Measurements from ENCODE around the gene ASB15. TPM values are rescaled to one million over a fixed set of nuclear protein-coding genes. Genes with fewer than 3 reads are reported as not detected.

ASB15 gene
- polyA plus RNA-seq, 3 donors: not detected

DNA sequence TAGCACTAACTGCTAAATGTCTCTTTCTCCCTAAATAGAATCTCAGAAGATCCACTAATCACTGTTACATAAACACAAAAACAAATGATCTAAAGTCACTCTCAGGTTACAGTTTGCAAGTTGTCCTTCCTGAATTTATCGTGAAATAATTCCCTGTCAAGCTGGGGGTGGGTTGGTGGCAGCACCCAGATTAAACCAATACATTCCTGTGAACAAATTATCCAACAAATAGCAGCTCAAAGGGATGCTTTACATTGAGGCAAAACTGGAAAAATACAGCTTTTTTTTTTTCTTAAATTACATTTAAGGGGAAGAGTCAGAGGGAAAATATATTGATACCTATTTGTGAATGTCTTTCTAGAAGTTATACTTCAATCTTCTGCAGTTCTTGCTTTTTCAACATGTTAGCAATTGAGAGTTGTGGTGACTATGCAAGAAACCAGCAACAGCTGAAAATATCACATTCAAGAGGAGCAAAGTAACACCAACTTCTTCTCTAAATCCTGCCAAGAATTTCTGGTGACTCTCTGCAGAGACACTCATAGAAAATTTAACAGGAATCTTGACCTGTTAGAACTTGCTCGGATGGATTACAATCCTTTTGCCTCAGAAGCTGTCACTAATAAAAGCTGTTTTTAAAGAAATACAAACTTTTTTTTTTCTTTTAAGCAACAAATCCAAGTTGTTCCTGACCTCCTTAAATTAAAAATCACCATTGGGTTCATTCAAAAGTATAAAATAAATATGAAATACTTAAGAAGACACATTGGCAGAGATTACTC lies 73.0 kb downstream of the ASB15 start:
- Histone ChIP-seq H3K9ac (ENCODE audit: insufficient read depth, low read length, poor library complexity, severe bottlenecking) (no peak overlapping the region), H3K36me3 (replicated peaks in 1 of 2; ENCODE audit: control insufficient read depth in 1 of 2, insufficient read depth in 2 of 2, low read length in 2 of 2) (no peaks in the 10 kb centered on the region), H3K27ac (ENCODE audit: low read depth in 1 of 2, low read length in 2 of 2) (no peak overlapping the region), H3K9me3 (replicated peaks in 1 of 2; ENCODE audit: control insufficient read depth in 1 of 2, insufficient read depth in 1 of 2, low read length in 2 of 2) (no peaks in the 10 kb centered on the region), H3K4me2 (replicated peaks; ENCODE audit: extremely low read depth, low read length, poor library complexity, severe bottlenecking) (no peak overlapping the region), H3K27me3 (ENCODE audit: control insufficient read depth in 2 of 2, insufficient read depth in 2 of 2, low read length in 2 of 2) (no peaks in the 10 kb centered on the region), H2AFZ (ENCODE audit: insufficient read depth, low read depth, low read length, poor library complexity, severe bottlenecking) (no peak overlapping the region), H3K4me3 (replicated peaks in 1 of 3; ENCODE audit: low read depth in 2 of 3, low read length in 3 of 3) (no peak overlapping the region), H3K79me2 (ENCODE audit: insufficient read depth, low read length) (no peaks in the 10 kb centered on the region), H4K20me1 (ENCODE audit: insufficient read depth, low read length) (no peaks in the 10 kb centered on the region), H3K4me1 (ENCODE audit: control insufficient read depth in 1 of 2, insufficient read depth in 2 of 2, low read length in 2 of 2) (no peaks in the 10 kb centered on the region)
- peaks cover 1% of the 10 kb centered on the region for H3K4me1 Mint-ChIP-seq
- peaks cover 5 to 6% of the 10 kb centered on the region in 2 donors for H3K36me3 Mint-ChIP-seq
- H3K4me3 Mint-ChIP-seq: no peak overlapping the region
- H3K27me3 Mint-ChIP-seq (ENCODE audit: low read depth in 3 of 3): peaks cover 0 to 5% (median 3%) of the 10 kb centered on the region in 3 donors
- intact Hi-C loops (cut with micrococcal nuclease): no loop called here
- TF ChIP-seq, protein P1, sequence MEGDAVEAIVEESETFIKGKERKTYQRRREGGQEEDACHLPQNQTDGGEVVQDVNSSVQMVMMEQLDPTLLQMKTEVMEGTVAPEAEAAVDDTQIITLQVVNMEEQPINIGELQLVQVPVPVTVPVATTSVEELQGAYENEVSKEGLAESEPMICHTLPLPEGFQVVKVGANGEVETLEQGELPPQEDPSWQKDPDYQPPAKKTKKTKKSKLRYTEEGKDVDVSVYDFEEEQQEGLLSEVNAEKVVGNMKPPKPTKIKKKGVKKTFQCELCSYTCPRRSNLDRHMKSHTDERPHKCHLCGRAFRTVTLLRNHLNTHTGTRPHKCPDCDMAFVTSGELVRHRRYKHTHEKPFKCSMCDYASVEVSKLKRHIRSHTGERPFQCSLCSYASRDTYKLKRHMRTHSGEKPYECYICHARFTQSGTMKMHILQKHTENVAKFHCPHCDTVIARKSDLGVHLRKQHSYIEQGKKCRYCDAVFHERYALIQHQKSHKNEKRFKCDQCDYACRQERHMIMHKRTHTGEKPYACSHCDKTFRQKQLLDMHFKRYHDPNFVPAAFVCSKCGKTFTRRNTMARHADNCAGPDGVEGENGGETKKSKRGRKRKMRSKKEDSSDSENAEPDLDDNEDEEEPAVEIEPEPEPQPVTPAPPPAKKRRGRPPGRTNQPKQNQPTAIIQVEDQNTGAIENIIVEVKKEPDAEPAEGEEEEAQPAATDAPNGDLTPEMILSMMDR (IDR thresholded peaks at IDR 0.05): no peak
- no peaks in the 10 kb centered on the region for H3K9me3 Mint-ChIP-seq
- WGBS (ENCODE audit: insufficient coverage): no CpG with 5 or more reads among the region's 2 CpGs
- H3K27ac Mint-ChIP-seq: no peak overlapping the region
- no peak for DNase-seq

- H3K27ac Mint-ChIP-seq: no peak overlapping the region
- Histone ChIP-seq H3K4me3 (replicated peaks in 1 of 3; ENCODE audit: low read depth in 2 of 3, low read length in 3 of 3) (no peak overlapping the region), H2AFZ (ENCODE audit: insufficient read depth, low read depth, low read length, poor library complexity, severe bottlenecking) (no peak overlapping the region), H3K36me3 (replicated peaks in 1 of 2; ENCODE audit: control insufficient read depth in 1 of 2, insufficient read depth in 2 of 2, low read length in 2 of 2) (no peaks in the 10 kb centered on the region), H3K79me2 (ENCODE audit: insufficient read depth, low read length) (no peaks in the 10 kb centered on the region), H3K27me3 (ENCODE audit: control insufficient read depth in 2 of 2, insufficient read depth in 2 of 2, low read length in 2 of 2) (no peaks in the 10 kb centered on the region), H3K4me1 (ENCODE audit: control insufficient read depth in 1 of 2, insufficient read depth in 2 of 2, low read length in 2 of 2) (no peaks in the 10 kb centered on the region), H3K9me3 (replicated peaks in 1 of 2; ENCODE audit: control insufficient read depth in 1 of 2, insufficient read depth in 1 of 2, low read length in 2 of 2) (no peaks in the 10 kb centered on the region), H3K27ac (ENCODE audit: low read depth in 1 of 2, low read length in 2 of 2) (no peak overlapping the region), H3K4me2 (replicated peaks; ENCODE audit: extremely low read depth, low read length, poor library complexity, severe bottlenecking) (no peak overlapping the region), H3K9ac (ENCODE audit: insufficient read depth, low read length, poor library complexity, severe bottlenecking) (no peak overlapping the region), H4K20me1 (ENCODE audit: insufficient read depth, low read length) (no peaks in the 10 kb centered on the region)
- intact Hi-C loops (cut with micrococcal nuclease): no loop called here
- H3K4me3 Mint-ChIP-seq: no peak overlapping the region
- H3K4me1 Mint-ChIP-seq: peaks cover 1% of the 10 kb centered on the region
- peaks cover 6 to 8% of the 10 kb centered on the region in 2 donors for H3K36me3 Mint-ChIP-seq
- H3K9me3 Mint-ChIP-seq: no peaks in the 10 kb centered on the region
- TF ChIP-seq, protein P1 (IDR thresholded peaks at IDR 0.05): no peak
- no peak for DNase-seq
- H3K27me3 Mint-ChIP-seq (ENCODE audit: low read depth in 3 of 3): peaks cover 0 to 5% (median 3%) of the 10 kb centered on the region in 3 donors
Observed at GRCh38 chr7:123675181-123675473, 73.5 kb downstream of the ASB15 start.

Data from CD14-positive monocyte (primary cell).